ENCODE measurements around the gene TTYH3. TPM values are rescaled to one million over a fixed set of nuclear protein-coding genes. Genes with fewer than 3 reads are reported as not detected.
A peak's percentile ranks its signal among the peaks of the same experiment; 100 is the strongest.

Gene TTYH3
- total RNA-seq, 2 donors from 2014 or later = 145 to 152 TPM

- Mint-ChIP-seq H3K4me3 (no peak overlapping the region), H3K27ac (no peak overlapping the region), H3K27me3 (ENCODE audit: insufficient read depth) (no peaks in the 10 kb centered on the region), H3K36me3 (ENCODE audit: low read depth) (peaks cover 17% of the 10 kb centered on the region), H3K4me1 (no peaks in the 10 kb centered on the region), H3K9me3 (no peaks in the 10 kb centered on the region)
- Histone ChIP-seq H3K36me3 (ENCODE audit: control insufficient read depth, insufficient read depth, low read length) (peaks cover 11% of the 10 kb centered on the region), H3K27ac (ENCODE audit: low read depth, low read length) (no peak overlapping the region), H3K9me3 (ENCODE audit: control insufficient read depth, low read length) (no peaks in the 10 kb centered on the region), H3K4me1 (ENCODE audit: control insufficient read depth, insufficient read depth, low read length) (no peaks in the 10 kb centered on the region), H3K27me3 (ENCODE audit: control insufficient read depth, insufficient read depth, low read length, poor library complexity, severe bottlenecking) (no peaks in the 10 kb centered on the region), H3K9ac (ENCODE audit: extremely low read depth, low read length, poor library complexity, severe bottlenecking) (no peak overlapping the region), H3K4me3 (ENCODE audit: low read length) (no peak overlapping the region)
- 91 to 100% methylated on average over 1 to 15 of the region's 15 CpGs for WGBS, 2 experiments (ENCODE audit: insufficient coverage in 1 of 2, insufficient read length in 1 of 2)
- no peak for TF ChIP-seq CTCF (conservative IDR thresholded peaks at IDR 0.05)
- no peak for DNase-seq
Observed at GRCh38 chr7:2658941-2659340, 27.2 kb downstream of the TTYH3 start.

GRCh38 chr7:2659556-2660358 is 28.0 kb downstream of the TTYH3 start:
- peaks cover 17% of the 10 kb centered on the region for H3K36me3 Mint-ChIP-seq (ENCODE audit: low read depth)
- H3K4me1 Mint-ChIP-seq = no peaks in the 10 kb centered on the region

GRCh38 chr7:2660359-2661095 is 28.7 kb downstream of the TTYH3 start:
- WGBS, 2 experiments (ENCODE audit: insufficient coverage in 1 of 2, insufficient read length in 1 of 2) = 93% methylated on average over 5 to 36 of the region's 36 CpGs
- peak; percentile 74 for TF ChIP-seq CTCF (conservative IDR thresholded peaks at IDR 0.05)
- DNase-seq = peak; percentile 81
- Mint-ChIP-seq H3K36me3 (ENCODE audit: low read depth) (peaks cover 17% of the 10 kb centered on the region), H3K4me1 (no peaks in the 10 kb centered on the region), H3K4me3 (no peak overlapping the region), H3K9me3 (no peaks in the 10 kb centered on the region), H3K27me3 (ENCODE audit: insufficient read depth) (no peaks in the 10 kb centered on the region), H3K27ac (no peak overlapping the region)
- Histone ChIP-seq H3K27me3 (ENCODE audit: control insufficient read depth, insufficient read depth, low read length, poor library complexity, severe bottlenecking) (no peaks in the 10 kb centered on the region), H3K27ac (ENCODE audit: low read depth, low read length) (no peak overlapping the region), H3K4me1 (ENCODE audit: control insufficient read depth, insufficient read depth, low read length) (no peaks in the 10 kb centered on the region), H3K4me3 (ENCODE audit: low read length) (no peak overlapping the region), H3K36me3 (ENCODE audit: control insufficient read depth, insufficient read depth, low read length) (peaks cover 9% of the 10 kb centered on the region), H3K9me3 (ENCODE audit: control insufficient read depth, low read length) (no peaks in the 10 kb centered on the region), H3K9ac (ENCODE audit: extremely low read depth, low read length, poor library complexity, severe bottlenecking) (no peak overlapping the region)

More at GRCh38 chr7:2659556-2660358, 28.0 kb downstream of the TTYH3 start:
- Histone ChIP-seq H3K27me3 (ENCODE audit: control insufficient read depth, insufficient read depth, low read length, poor library complexity, severe bottlenecking) (no peaks in the 10 kb centered on the region), H3K36me3 (ENCODE audit: control insufficient read depth, insufficient read depth, low read length) (peaks cover 9% of the 10 kb centered on the region), H3K4me3 (ENCODE audit: low read length) (no peak overlapping the region), H3K9ac (ENCODE audit: extremely low read depth, low read length, poor library complexity, severe bottlenecking) (no peak overlapping the region), H3K4me1 (ENCODE audit: control insufficient read depth, insufficient read depth, low read length) (no peaks in the 10 kb centered on the region), H3K27ac (ENCODE audit: low read depth, low read length) (no peak overlapping the region), H3K9me3 (ENCODE audit: control insufficient read depth, low read length) (no peaks in the 10 kb centered on the region)
- no peak for TF ChIP-seq CTCF (conservative IDR thresholded peaks at IDR 0.05)
- Mint-ChIP-seq H3K27ac (no peak overlapping the region), H3K4me3 (no peak overlapping the region), H3K9me3 (no peaks in the 10 kb centered on the region), H3K27me3 (ENCODE audit: insufficient read depth) (no peaks in the 10 kb centered on the region)
- no peak for DNase-seq
- 94 to 95% methylated on average over 23 to 36 of the region's 36 CpGs for WGBS, 2 experiments (ENCODE audit: insufficient coverage in 1 of 2, insufficient read length in 1 of 2)

Data from endodermal cell (in vitro differentiated cells).